Measurements from ENCODE around the gene MTG2. TPM values are rescaled to one million over a fixed set of nuclear protein-coding genes. Genes with fewer than 3 reads are reported as not detected.

Gene MTG2
- total and polyA plus RNA-seq, 2 of the 13 experiments (the other 11 are each of a cell fraction or from before 2014, with no cell fraction given), result 20.4 to 37.8 TPM

- TF ChIP-seq FOXM1 (CRISPR knock-in tag; IDR thresholded peaks at IDR 0.05), result no peak
- no peak for TF ChIP-seq ZNF275 (CRISPR knock-in tag; IDR thresholded peaks at IDR 0.05; ENCODE audit: borderline replicate concordance)
- TF ChIP-seq ZNF318 (CRISPR knock-in tag; IDR thresholded peaks at IDR 0.05), result 0 out of 2 replicates have a peak, but pooled peaks have one; percentile 32
- TF ChIP-seq KDM3A (CRISPR knock-in tag; IDR thresholded peaks at IDR 0.05; ENCODE audit: low read depth), result no peak
- TF ChIP-seq THAP9 (CRISPR knock-in tag; IDR thresholded peaks at IDR 0.05; ENCODE audit: borderline replicate concordance), result no peak
- no peak for TF ChIP-seq GTF3A (CRISPR knock-in tag; conservative IDR thresholded peaks at IDR 0.05)
- TF ChIP-seq SMAD1 (CRISPR knock-in tag; IDR thresholded peaks at IDR 0.05; ENCODE audit: borderline replicate concordance, low read depth), result no peak
- no peak for TF ChIP-seq ZBTB21 (CRISPR knock-in tag; IDR thresholded peaks at IDR 0.05)
- TF ChIP-seq, protein P1, sequence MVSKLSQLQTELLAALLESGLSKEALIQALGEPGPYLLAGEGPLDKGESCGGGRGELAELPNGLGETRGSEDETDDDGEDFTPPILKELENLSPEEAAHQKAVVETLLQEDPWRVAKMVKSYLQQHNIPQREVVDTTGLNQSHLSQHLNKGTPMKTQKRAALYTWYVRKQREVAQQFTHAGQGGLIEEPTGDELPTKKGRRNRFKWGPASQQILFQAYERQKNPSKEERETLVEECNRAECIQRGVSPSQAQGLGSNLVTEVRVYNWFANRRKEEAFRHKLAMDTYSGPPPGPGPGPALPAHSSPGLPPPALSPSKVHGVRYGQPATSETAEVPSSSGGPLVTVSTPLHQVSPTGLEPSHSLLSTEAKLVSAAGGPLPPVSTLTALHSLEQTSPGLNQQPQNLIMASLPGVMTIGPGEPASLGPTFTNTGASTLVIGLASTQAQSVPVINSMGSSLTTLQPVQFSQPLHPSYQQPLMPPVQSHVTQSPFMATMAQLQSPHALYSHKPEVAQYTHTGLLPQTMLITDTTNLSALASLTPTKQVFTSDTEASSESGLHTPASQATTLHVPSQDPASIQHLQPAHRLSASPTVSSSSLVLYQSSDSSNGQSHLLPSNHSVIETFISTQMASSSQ (IDR thresholded peaks at IDR 0.05; ENCODE audit: low read depth), result no peak
- TF ChIP-seq, protein P1 (CRISPR knock-in tag; IDR thresholded peaks at IDR 0.05; ENCODE audit: borderline replicate concordance), result no peak
- TF ChIP-seq SNAI1 (CRISPR knock-in tag; IDR thresholded peaks at IDR 0.05; ENCODE audit: borderline replicate concordance), result no peak
Observed at GRCh38 chr20:62133051-62133845, 49.6 kb upstream of the MTG2 start (continued).

Measured in HepG2 (cell line).